GM12875 (cell line): Measurements from ENCODE around the gene STARD9.

Experiments
- H3K4me3 ChIP-seq: one replicate; pipeline ENCODE4 v1.5.1; 2011; ENCODE audit warnings: low read depth, low read length, control low read depth
- CTCF ChIP-seq: IDR thresholded peaks from 2 replicates; pipeline ENCODE4 v1.5.1; 2011; ENCODE audit warnings: low read depth, mild to moderate bottlenecking, control low read depth, inconsistent platforms, low read length, moderate library complexity, borderline replicate concordance; ENCODE audit not compliant: insufficient read depth

STARD9 gene

GRCh38 chr15:42603978-42604377, 28.6 kb downstream of the STARD9 start:
- H3K4me3 ChIP-seq = no peak overlapping the region
- no peak for TF ChIP-seq CTCF

- H3K4me3 ChIP-seq = no peak overlapping the region
Measured at GRCh38 chr15:42604894-42605744, 29.7 kb downstream of the STARD9 start.

GRCh38 chr15:42605796-42606195, 30.4 kb downstream of the STARD9 start:
- TF ChIP-seq CTCF = no peak
- no peak overlapping the region for H3K4me3 ChIP-seq

More at GRCh38 chr15:42604894-42605744, 29.7 kb downstream of the STARD9 start:
- TF ChIP-seq CTCF = no peak

- no peak overlapping the region for H3K4me3 ChIP-seq
- TF ChIP-seq CTCF = no peak
Measured at GRCh38 chr15:42608110-42608531, 32.7 kb downstream of the STARD9 start.

GRCh38 chr15:42608752-42609488, 33.5 kb downstream of the STARD9 start:
- TF ChIP-seq CTCF = no peak

GRCh38 chr15:42611532-42611931, 36.1 kb downstream of the STARD9 start:
- TF ChIP-seq CTCF = no peak
- no peak overlapping the region for H3K4me3 ChIP-seq

More at GRCh38 chr15:42608752-42609488, 33.5 kb downstream of the STARD9 start:
- no peak overlapping the region for H3K4me3 ChIP-seq
